H1 (cell line): Measurements from ENCODE around the gene APBA2. TPM values are rescaled to one million over a fixed set of nuclear protein-coding genes. Genes with fewer than 3 reads are reported as not detected.

Experiments
- CTCF ChIA-PET: fragments of 300-600 bp; sonication (Branson Sonifier 250); formaldehyde crosslinking; loops from one replicate; lab custom pipeline; 2021; ENCODE audit not compliant: partially characterized antibody; lab: Charles Lee
- POLR2A ChIA-PET: fragments of 300-600 bp; sonication (Branson Sonifier 250); formaldehyde crosslinking; loops from one replicate; lab custom pipeline; 2021; ENCODE audit warnings: inconsistent platforms; ENCODE audit not compliant: partially characterized antibody; lab: Charles Lee
- DNase-seq, 2 experiments: peaks; one replicate each; pipeline versions ENCODE4 v3.0.0 to v3.0.0-alpha.2; 2010 to 2022; ENCODE audit warnings: low spot score in 2 of 2, low read depth in 1 of 2, mixed read lengths in 1 of 2
- FAIRE-seq: peaks from 2 replicates; lab custom pipeline; 2011; peaks lifted over from hg19 to GRCh38; lab: Jason Lieb, UNC
- H2AFZ ChIP-seq: 2 replicates; pipeline ENCODE4 v1.8.1; 2012; ENCODE audit warnings: low read length, inconsistent platforms
- H2AK5ac ChIP-seq: 2 replicates; pipeline ENCODE4 v1.6.1; 2013; ENCODE audit warnings: low read depth, low read length
- H2BK120ac ChIP-seq: replicated peaks from 2 replicates; pipeline ENCODE3; 2013; ENCODE audit warnings: low read depth, low read length, inconsistent platforms
- H2BK12ac ChIP-seq: 2 replicates; pipeline ENCODE4 v1.6.1; 2013; ENCODE audit warnings: low read depth, low read length
- H2BK15ac ChIP-seq: 2 replicates; pipeline ENCODE4 v1.6.1; 2013; ENCODE audit warnings: low read length
- H2BK20ac ChIP-seq: 2 replicates; pipeline ENCODE4 v1.6.1; 2013; ENCODE audit warnings: low read length
- H2BK5ac ChIP-seq: 2 replicates; pipeline ENCODE4 v1.6.1; 2013; ENCODE audit warnings: low read depth, low read length
- H3K14ac ChIP-seq: 2 replicates; pipeline ENCODE4 v1.6.1; 2013; ENCODE audit warnings: inconsistent platforms; ENCODE audit not compliant: insufficient read length
- H3K18ac ChIP-seq: 2 replicates; pipeline ENCODE4 v1.6.1; 2013; ENCODE audit warnings: low read length; ENCODE audit errors: extremely low read depth
- H3K23ac ChIP-seq: 2 replicates; pipeline ENCODE4 v1.6.1; 2013; ENCODE audit warnings: inconsistent platforms; ENCODE audit not compliant: insufficient read length
- H3K23me2 ChIP-seq: 2 replicates; pipeline ENCODE4 v1.6.1; 2013; ENCODE audit warnings: low read depth, low read length
- H3K27ac ChIP-seq: 2 replicates; pipeline ENCODE4 v1.6.1; 2011; ENCODE audit warnings: low read depth, low read length, inconsistent platforms
- H3K27me3 ChIP-seq, 4 experiments: replicated peaks in 1 of 4; 1 replicate in 1 of 4; 2 replicates in 3 of 4; pipeline versions ENCODE4 v1.6.1 to v1.8.1; 2011 to 2013; ENCODE audit warnings: low read length in 3 of 4, mild to moderate bottlenecking in 3 of 4, inconsistent platforms in 2 of 4, mixed read lengths in 2 of 4, moderate library complexity in 1 of 4; ENCODE audit not compliant: control insufficient read depth in 3 of 4, insufficient read depth in 3 of 4; ENCODE audit errors: extremely low read depth in 1 of 4
- H3K36me3 ChIP-seq, 4 experiments: 2 replicates each; pipeline versions ENCODE4 v1.6.1 to v1.8.1; 2011 to 2013; ENCODE audit warnings: mild to moderate bottlenecking in 4 of 4, low read length in 3 of 4, moderate library complexity in 2 of 4, control low read depth in 1 of 4, inconsistent platforms in 1 of 4; ENCODE audit not compliant: insufficient read depth in 4 of 4, control insufficient read depth in 2 of 4
- H3K4ac ChIP-seq: replicated peaks from 2 replicates; pipeline ENCODE3; 2013; ENCODE audit warnings: low read length, low read depth, mixed read lengths, inconsistent platforms; ENCODE audit not compliant: insufficient read length
- H3K4me1 ChIP-seq, 4 experiments: replicated peaks in 1 of 4; 1 replicate in 1 of 4; 2 replicates in 3 of 4; pipeline versions ENCODE4 v1.6.1 to v1.8.1; 2011 to 2013; ENCODE audit warnings: low read length in 3 of 4, inconsistent platforms in 2 of 4, mixed read lengths in 1 of 4; ENCODE audit not compliant: insufficient read depth in 4 of 4, control insufficient read depth in 3 of 4
- H3K4me2 ChIP-seq, 2 experiments: 2 replicates each; pipeline versions ENCODE4 v1.6.1 to v1.8.1; 2011 to 2013; ENCODE audit warnings: low read depth in 2 of 2, low read length in 2 of 2, control low read depth in 1 of 2, inconsistent platforms in 1 of 2, mild to moderate bottlenecking in 1 of 2; ENCODE audit not compliant: insufficient read depth in 1 of 2
- H3K4me3 ChIP-seq, 4 experiments: fragments of 200-600, 300-600 bp in 1 of 4; sonication (generic), shearing (Covaris generic), sonication (Bioruptor Twin) in 1 of 4; 2 replicates each; pipeline versions ENCODE4 v1.5.1 to v1.8.1; 2011 to 2016; ENCODE audit warnings: low read length in 4 of 4, low read depth in 3 of 4, control low read depth in 2 of 4, inconsistent platforms in 2 of 4, mild to moderate bottlenecking in 2 of 4, mixed read lengths in 1 of 4, moderate library complexity in 1 of 4; ENCODE audit not compliant: insufficient read depth in 2 of 4; ENCODE audit errors: extremely low read depth in 1 of 4
- H3K56ac ChIP-seq: replicated peaks from 2 replicates; pipeline ENCODE3; 2013; ENCODE audit warnings: low read depth, mild to moderate bottlenecking, mixed read lengths, low read length, inconsistent platforms; ENCODE audit not compliant: insufficient read length
- H3K79me1 ChIP-seq: 2 replicates; pipeline ENCODE4 v1.6.1; 2013; ENCODE audit warnings: low read depth, low read length, control low read depth
- H3K79me2 ChIP-seq, 2 experiments: 2 replicates each; pipeline versions ENCODE4 v1.6.1 to v1.8.1; 2012 to 2013; ENCODE audit warnings: low read length in 2 of 2, mild to moderate bottlenecking in 2 of 2, inconsistent platforms in 1 of 2; ENCODE audit not compliant: insufficient read depth in 2 of 2, control insufficient read depth in 1 of 2
- H3K9ac ChIP-seq, 4 experiments: replicated peaks in 1 of 4; 1 replicate in 1 of 4; 2 replicates in 3 of 4; pipeline versions ENCODE4 v1.6.1 to v1.8.1; 2011 to 2013; ENCODE audit warnings: low read depth in 3 of 4, low read length in 3 of 4, control low read depth in 2 of 4, mild to moderate bottlenecking in 2 of 4, moderate library complexity in 2 of 4, inconsistent platforms in 1 of 4; ENCODE audit errors: extremely low read depth in 1 of 4
- H3K9me3 ChIP-seq, 2 experiments: 2 replicates each; pipeline versions ENCODE4 v1.6.1 to v1.8.1; 2012 to 2013; ENCODE audit warnings: mild to moderate bottlenecking in 2 of 2, moderate library complexity in 2 of 2, control low read depth in 1 of 2, inconsistent platforms in 1 of 2, low read depth in 1 of 2, low read length in 1 of 2, mixed read lengths in 1 of 2; ENCODE audit not compliant: insufficient read depth in 2 of 2
- H4K20me1 ChIP-seq, 2 experiments: replicated peaks in 1 of 2; 2 replicates each; pipeline versions ENCODE3 to v1.8.1; 2011 to 2013; ENCODE audit warnings: inconsistent platforms in 2 of 2, low read length in 2 of 2, mild to moderate bottlenecking in 1 of 2; ENCODE audit not compliant: insufficient read depth in 2 of 2, control insufficient read depth in 1 of 2
- H4K5ac ChIP-seq: 2 replicates; pipeline ENCODE4 v1.6.1; 2013; ENCODE audit warnings: low read length, low read depth, mixed read lengths, inconsistent platforms; ENCODE audit not compliant: insufficient read length
- H4K8ac ChIP-seq: 2 replicates; pipeline ENCODE4 v1.8.0; 2013; ENCODE audit warnings: mild to moderate bottlenecking, moderate library complexity, low read length, inconsistent platforms; ENCODE audit not compliant: insufficient read depth; ENCODE audit errors: extremely low read depth
- H4K91ac ChIP-seq: replicated peaks from 2 replicates; pipeline ENCODE3; 2013; ENCODE audit warnings: low read length, mixed read lengths, inconsistent platforms; ENCODE audit not compliant: insufficient read length
- SP1 ChIP-seq: IDR thresholded peaks from 2 replicates; pipeline ENCODE4 v1.6.1; 2011; ENCODE audit warnings: low read depth, low read length
- WGBS, 2 experiments: shearing (Covaris generic) in 1 of 2; methylation state at CpG; one replicate each; pipeline versions ENCODE4 v1.1.6 to v1.1.7; 2013 to 2015; ENCODE audit warnings: low lambda C conversion rate in 2 of 2, mixed read lengths in 2 of 2, inconsistent platforms in 1 of 2, low coverage in 1 of 2, missing lambda C conversion rate in 1 of 2; ENCODE audit not compliant: insufficient replicate concordance in 2 of 2, insufficient coverage in 1 of 2, insufficient read length in 1 of 2; ENCODE audit errors: extremely low coverage in 1 of 2, missing lambda C conversion rate in 1 of 2; 5-methylcytosine and 5-hydroxymethylcytosine counted together
- polyA plus RNA-seq, 7 experiments: library from polyadenylated mRNA; depleted of rRNA in 3 of 7; stranded (reverse) in 5 of 7; unstranded in 2 of 7; fragments of >200 nt in 5 of 7; fragments of 200-250 nt in 2 of 7; gene quantifications; 1 replicate in 5 of 7; 2 replicates in 1 of 7; 4 replicates in 1 of 7; pipeline versions ENCODE4 v1.2.1 to v1.2.3, GENCODE V29; 2011 to 2013; ENCODE audit warnings: missing spikeins in 2 of 7, mixed read lengths in 2 of 7
- total RNA-seq: library from RNA; stranded (reverse); fragmentation: NEBNext Ultra II Directional; extraction: Animal tissue kit (Norgen Biotek cat#: 25700); gene quantifications from 2 replicates; pipeline ENCODE4 v1.2.1, GENCODE V29; 2021

Gene APBA2
- total and polyA plus RNA-seq, 2 of the 8 experiments (the other 6 are each of a cell fraction or from before 2014, with no cell fraction given): 15.5 to 19.0 TPM

DNA sequence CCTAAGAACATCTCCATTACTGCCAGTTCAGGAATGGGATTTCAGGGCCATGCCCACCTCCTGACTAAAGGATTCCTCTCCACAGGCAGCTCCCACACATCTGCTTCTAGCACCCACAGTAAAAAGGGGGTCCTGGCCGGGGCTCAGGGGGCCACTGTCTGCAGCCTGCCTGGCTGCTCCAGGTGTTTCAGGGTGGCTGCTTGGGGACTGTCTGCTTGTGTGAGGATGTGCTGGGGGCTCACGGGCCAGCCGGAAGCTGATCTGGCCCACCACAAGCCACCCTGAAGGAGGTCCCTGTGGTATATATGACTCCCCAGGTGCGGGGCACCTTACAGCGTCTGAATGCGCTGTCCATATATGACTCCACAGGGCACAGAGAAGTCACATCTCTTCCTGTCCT is 248.5 kb downstream of the APBA2 start:
- CTCF ChIA-PET: interaction anchor here (1.0 to 1.4 kb wide), 2 partner anchors 15 to 30 kb away, joined by 3 read pairs; no protein-coding TSS in a partner anchor
- WGBS, 2 experiments: 95% methylated on average over 6 of the region's 6 CpGs; no CpG with 5 or more reads in 1 of the 2 experiments
- H2BK15ac ChIP-seq: no peak overlapping the region

More for the DNA sequence above, 248.5 kb downstream of the APBA2 start:
- Histone ChIP-seq H2BK5ac (no peak overlapping the region), H2AFZ (no peak overlapping the region), H3K27ac (no peak overlapping the region), H2BK12ac (no peak overlapping the region), H3K9me3 (no peaks in the 10 kb centered on the region), H3K56ac (no peak overlapping the region), H2AK5ac (no peak overlapping the region), H3K4me2 (no peak overlapping the region), H3K18ac (no peak overlapping the region), H4K91ac (no peak overlapping the region), H2BK20ac (no peak overlapping the region), H3K9ac (no peak overlapping the region), H2BK120ac (no peak overlapping the region), H3K79me2 (no peaks in the 10 kb centered on the region), H4K8ac (no peak overlapping the region), H3K79me1 (no peaks in the 10 kb centered on the region), H4K5ac (no peak overlapping the region), H3K4me1 (peaks cover 0 to 3% (median under 1%) of the 10 kb centered on the region in 4 experiments; a peak in 4 of 7 replicates), H4K20me1 (peaks cover 0 to 2% of the 10 kb centered on the region in 2 experiments), H3K14ac (no peak overlapping the region), H3K23ac (no peak overlapping the region), H3K23me2 (peaks cover 3% of the 10 kb centered on the region; the same call in 1 of the 2 replicates), H3K27me3 (no peaks in the 10 kb centered on the region), H3K4me3 (no peak overlapping the region), H3K4ac (no peak overlapping the region), H3K36me3 (no peaks in the 10 kb centered on the region)
- POLR2A ChIA-PET: no interaction called here
- DNase-seq (no peak), FAIRE-seq (no peak)
- no peak for TF ChIP-seq SP1
